ENCODE data around the gene WNK2. TPM values are rescaled to one million over a fixed set of nuclear protein-coding genes. Genes with fewer than 3 reads are reported as not detected.

The WNK2 gene
- total RNA-seq, 4 donors from 2014 or later: 3.8 to 17.7 (median 9.0) TPM

DNA sequence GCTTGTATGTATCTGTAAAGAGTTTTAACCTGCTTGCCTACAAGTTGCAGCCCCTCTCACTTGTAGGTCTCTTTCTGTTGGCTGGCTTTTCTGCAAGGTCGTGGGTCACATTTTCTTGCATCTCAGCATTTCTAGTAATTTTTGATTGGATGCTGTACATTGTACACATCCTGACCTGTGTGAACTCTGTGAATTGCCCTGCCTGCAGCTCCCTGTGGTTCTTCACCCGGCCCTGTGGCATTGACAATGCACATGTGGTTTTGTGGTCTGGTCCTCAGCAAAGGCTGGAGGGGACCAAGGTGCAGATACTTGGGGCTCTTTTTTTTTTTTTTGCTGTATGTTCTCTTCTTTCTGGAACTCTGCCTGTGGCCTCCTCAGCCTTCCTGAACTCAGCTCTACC, 53.6 kb downstream of the WNK2 start:
- H3K36me3 ChIP-seq: no peaks in the 10 kb centered on the region
- H3K27me3 ChIP-seq: peaks cover 0 to 2% of the 10 kb centered on the region in 2 donors
- peaks cover 0 to 3% (median 0%) of the 10 kb centered on the region in 4 donors for H3K4me1 ChIP-seq
- H3K27ac ChIP-seq: no peak overlapping the region
- TF ChIP-seq, protein P1, sequence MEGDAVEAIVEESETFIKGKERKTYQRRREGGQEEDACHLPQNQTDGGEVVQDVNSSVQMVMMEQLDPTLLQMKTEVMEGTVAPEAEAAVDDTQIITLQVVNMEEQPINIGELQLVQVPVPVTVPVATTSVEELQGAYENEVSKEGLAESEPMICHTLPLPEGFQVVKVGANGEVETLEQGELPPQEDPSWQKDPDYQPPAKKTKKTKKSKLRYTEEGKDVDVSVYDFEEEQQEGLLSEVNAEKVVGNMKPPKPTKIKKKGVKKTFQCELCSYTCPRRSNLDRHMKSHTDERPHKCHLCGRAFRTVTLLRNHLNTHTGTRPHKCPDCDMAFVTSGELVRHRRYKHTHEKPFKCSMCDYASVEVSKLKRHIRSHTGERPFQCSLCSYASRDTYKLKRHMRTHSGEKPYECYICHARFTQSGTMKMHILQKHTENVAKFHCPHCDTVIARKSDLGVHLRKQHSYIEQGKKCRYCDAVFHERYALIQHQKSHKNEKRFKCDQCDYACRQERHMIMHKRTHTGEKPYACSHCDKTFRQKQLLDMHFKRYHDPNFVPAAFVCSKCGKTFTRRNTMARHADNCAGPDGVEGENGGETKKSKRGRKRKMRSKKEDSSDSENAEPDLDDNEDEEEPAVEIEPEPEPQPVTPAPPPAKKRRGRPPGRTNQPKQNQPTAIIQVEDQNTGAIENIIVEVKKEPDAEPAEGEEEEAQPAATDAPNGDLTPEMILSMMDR (IDR thresholded peaks at IDR 0.05): no peak
- TF ChIP-seq POLR2A (IDR thresholded peaks at IDR 0.05) (no peak), EP300 (IDR thresholded peaks at IDR 0.05) (no peak)
- no peaks in the 10 kb centered on the region for H3K9me3 ChIP-seq
- no peak for DNase-seq (ENCODE audit: low spot score in 2 of 2)
- H3K4me3 ChIP-seq: no peak overlapping the region
- WGBS, 2 donors: 58 to 63% methylated on average over 2 of the region's 2 CpGs

DNA sequence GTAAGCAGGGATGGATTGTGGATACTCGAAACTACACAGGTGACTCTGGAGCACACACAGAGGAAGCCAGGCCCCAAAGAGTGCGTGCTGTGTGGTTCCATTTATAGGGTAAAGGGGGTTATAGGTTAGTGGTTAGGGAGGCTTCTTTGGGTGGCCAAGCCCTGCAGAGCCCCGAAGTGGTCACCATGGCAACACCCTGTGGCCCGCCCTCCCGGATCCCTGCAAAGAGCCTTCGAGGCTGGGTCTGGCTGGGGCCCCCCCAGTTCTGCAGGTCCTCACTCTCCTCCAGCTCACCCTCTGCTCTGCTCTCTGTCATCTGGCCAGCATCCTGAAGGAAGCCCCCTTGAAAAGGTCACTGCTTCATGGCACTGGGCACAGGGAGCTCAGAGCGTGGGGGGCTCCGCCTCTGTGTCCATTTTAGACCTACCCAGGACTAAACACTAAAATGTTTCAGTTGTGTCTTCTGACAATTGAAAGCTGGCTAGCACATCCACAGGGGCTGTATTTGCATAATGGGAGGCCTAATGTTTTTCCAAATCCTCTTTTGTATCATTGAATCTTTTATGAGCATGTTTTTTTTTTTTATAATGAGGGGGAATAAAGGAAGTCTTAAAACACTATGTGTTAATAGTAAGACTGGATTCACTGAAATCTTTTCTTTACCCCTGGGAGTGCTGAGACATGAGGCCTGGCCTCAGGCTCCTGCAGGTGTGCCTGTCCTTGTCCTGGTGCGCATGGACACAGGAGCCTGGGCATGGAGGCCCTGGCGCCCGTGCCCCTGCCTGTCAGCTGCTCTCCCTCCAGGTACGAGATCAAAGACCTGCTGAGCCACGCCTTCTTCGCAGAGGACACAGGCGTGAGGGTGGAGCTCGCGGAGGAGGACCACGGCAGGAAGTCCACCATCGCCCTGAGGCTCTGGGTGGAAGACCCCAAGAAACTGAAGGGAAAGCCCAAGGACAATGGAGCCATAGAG, 55.3 kb downstream of the WNK2 start:
- no peaks in the 10 kb centered on the region for H3K27me3 ChIP-seq
- H3K36me3 ChIP-seq: no peaks in the 10 kb centered on the region
- H3K4me1 ChIP-seq: peaks cover 0 to 3% (median 0%) of the 10 kb centered on the region in 4 donors
- 87 to 90% methylated on average over 19 of the region's 19 CpGs for WGBS, 2 donors
- no peak for DNase-seq (ENCODE audit: low spot score in 2 of 2)
- H3K9me3 ChIP-seq: no peaks in the 10 kb centered on the region
- no peak overlapping the region for H3K4me3 ChIP-seq
- TF ChIP-seq POLR2A (IDR thresholded peaks at IDR 0.05) (no peak), EP300 (IDR thresholded peaks at IDR 0.05) (no peak)
- TF ChIP-seq, protein P1 (IDR thresholded peaks at IDR 0.05): no peak
- H3K27ac ChIP-seq: no peak overlapping the region

DNA sequence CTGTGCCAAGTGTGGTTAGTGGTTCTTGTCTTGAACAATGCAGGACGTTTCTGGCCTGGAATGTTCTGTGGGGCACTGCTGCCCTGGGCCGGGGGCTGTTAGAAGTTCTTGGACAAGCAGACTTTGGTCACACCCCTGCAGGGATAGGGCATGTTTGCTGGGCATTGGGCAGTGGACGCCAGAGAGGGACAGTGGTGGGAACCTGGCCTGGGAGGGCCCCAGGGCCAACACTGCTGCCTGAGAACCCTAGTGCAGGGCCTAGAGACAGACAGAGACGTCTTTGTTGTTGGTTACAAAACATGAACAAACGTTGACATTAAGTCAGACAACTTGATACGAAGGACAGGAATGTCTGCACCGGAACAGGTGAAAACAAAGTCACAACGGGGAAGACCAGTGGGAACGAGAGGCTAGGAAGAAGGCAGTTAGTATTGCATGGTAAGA, 57.0 kb downstream of the WNK2 start:
- H3K4me1 ChIP-seq: no peaks in the 10 kb centered on the region
- TF ChIP-seq EP300 (IDR thresholded peaks at IDR 0.05) (no peak), POLR2A (IDR thresholded peaks at IDR 0.05) (no peak)
- TF ChIP-seq, protein P1 (IDR thresholded peaks at IDR 0.05): no peak
- no peak overlapping the region for H3K4me3 ChIP-seq
- no peak overlapping the region for H3K27ac ChIP-seq
- H3K36me3 ChIP-seq: no peaks in the 10 kb centered on the region
- no peak for DNase-seq (ENCODE audit: low spot score in 2 of 2)
- H3K27me3 ChIP-seq: no peaks in the 10 kb centered on the region
- WGBS, 2 donors: 52 to 58% methylated on average over 9 of the region's 9 CpGs
- no peaks in the 10 kb centered on the region for H3K9me3 ChIP-seq

- no peak overlapping the region for H3K27ac ChIP-seq
- H3K4me3 ChIP-seq: no peak overlapping the region
- H3K9me3 ChIP-seq: no peaks in the 10 kb centered on the region
- TF ChIP-seq EP300 (IDR thresholded peaks at IDR 0.05): no peak
- TF ChIP-seq, protein P1 (IDR thresholded peaks at IDR 0.05): no peak
- no peak for TF ChIP-seq POLR2A (IDR thresholded peaks at IDR 0.05)
- no peak for DNase-seq (ENCODE audit: low spot score in 2 of 2)
- peaks cover 0 to 2% (median 0%) of the 10 kb centered on the region in 4 donors for H3K4me1 ChIP-seq
- no peaks in the 10 kb centered on the region for H3K36me3 ChIP-seq
- H3K27me3 ChIP-seq: no peaks in the 10 kb centered on the region
- 84% methylated on average over 7 to 9 of the region's 9 CpGs for WGBS, 2 donors
Measured at GRCh38 chr9:93243112-93243511, 59.2 kb downstream of the WNK2 start.

- Histone ChIP-seq H3K9me3 (no peaks in the 10 kb centered on the region), H3K27me3 (no peaks in the 10 kb centered on the region), H3K4me3 (no peak overlapping the region), H3K36me3 (no peaks in the 10 kb centered on the region), H3K27ac (no peak overlapping the region), H3K4me1 (peaks cover 0 to 8% (median 0%) of the 10 kb centered on the region in 4 donors)
- DNase-seq (ENCODE audit: low spot score in 2 of 2): no peak
- 84 to 91% methylated on average over 5 of the region's 5 CpGs for WGBS, 2 donors
- TF ChIP-seq, protein P1 (IDR thresholded peaks at IDR 0.05): no peak
- TF ChIP-seq POLR2A (IDR thresholded peaks at IDR 0.05) (no peak), EP300 (IDR thresholded peaks at IDR 0.05) (no peak)
Measured at GRCh38 chr9:93244101-93244500, 60.2 kb downstream of the WNK2 start.
